Measurements from ENCODE around the gene PANX1. TPM values are rescaled to one million over a fixed set of nuclear protein-coding genes. Genes with fewer than 3 reads are reported as not detected.
A peak's percentile ranks its signal among the peaks of the same experiment; 100 is the strongest.

Gene PANX1
- total RNA-seq, 4 donors from 2014 or later = 9.0 to 20.1 (median 11.3) TPM

DNA sequence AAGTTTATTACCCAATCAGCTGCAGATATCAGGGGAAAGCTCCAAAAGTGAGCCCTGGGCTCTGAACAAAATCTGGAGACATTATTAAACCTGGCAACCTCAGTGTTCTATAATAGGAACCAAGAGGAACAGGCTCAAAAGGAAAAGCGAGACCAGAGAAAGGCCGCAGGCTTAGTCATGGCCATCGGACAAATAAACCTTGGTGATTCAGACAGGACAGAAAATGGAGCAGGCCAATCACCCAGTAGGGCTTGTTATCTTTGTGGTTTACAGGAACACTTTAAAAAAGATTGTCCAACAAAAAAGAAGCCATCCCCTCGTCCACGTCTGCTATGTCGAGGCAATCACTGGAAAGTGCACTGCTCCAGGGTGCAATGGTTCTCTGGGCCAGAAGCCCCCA is 7.7 kb upstream of the PANX1 start:
- no peaks in the 10 kb centered on the region for H3K36me3 ChIP-seq
- WGBS, 2 donors (ENCODE audit: low coverage in 1 of 2) = 91% methylated on average over 6 of the region's 6 CpGs; no CpG with 5 or more reads in 1 of the 2 donors
- H3K9me3 ChIP-seq = no peaks in the 10 kb centered on the region
- H3K27ac ChIP-seq = no peak overlapping the region
- H3K4me3 ChIP-seq = no peak overlapping the region
- no peaks in the 10 kb centered on the region for H3K4me1 ChIP-seq
- intact Hi-C loops (cut with DNase I; ENCODE audit: low total_unique reads) (no loop called here), in situ Hi-C loops (cut with MboI; ENCODE audit: low pct_ligation_motif_present in 1 of 4, low pct_unique_long_range_greater_than_20kb in 1 of 4, low sequenced_read_pairs in 3 of 4) (no loop called here)
- H3K27me3 ChIP-seq = no peaks in the 10 kb centered on the region
- TF ChIP-seq, protein P1, sequence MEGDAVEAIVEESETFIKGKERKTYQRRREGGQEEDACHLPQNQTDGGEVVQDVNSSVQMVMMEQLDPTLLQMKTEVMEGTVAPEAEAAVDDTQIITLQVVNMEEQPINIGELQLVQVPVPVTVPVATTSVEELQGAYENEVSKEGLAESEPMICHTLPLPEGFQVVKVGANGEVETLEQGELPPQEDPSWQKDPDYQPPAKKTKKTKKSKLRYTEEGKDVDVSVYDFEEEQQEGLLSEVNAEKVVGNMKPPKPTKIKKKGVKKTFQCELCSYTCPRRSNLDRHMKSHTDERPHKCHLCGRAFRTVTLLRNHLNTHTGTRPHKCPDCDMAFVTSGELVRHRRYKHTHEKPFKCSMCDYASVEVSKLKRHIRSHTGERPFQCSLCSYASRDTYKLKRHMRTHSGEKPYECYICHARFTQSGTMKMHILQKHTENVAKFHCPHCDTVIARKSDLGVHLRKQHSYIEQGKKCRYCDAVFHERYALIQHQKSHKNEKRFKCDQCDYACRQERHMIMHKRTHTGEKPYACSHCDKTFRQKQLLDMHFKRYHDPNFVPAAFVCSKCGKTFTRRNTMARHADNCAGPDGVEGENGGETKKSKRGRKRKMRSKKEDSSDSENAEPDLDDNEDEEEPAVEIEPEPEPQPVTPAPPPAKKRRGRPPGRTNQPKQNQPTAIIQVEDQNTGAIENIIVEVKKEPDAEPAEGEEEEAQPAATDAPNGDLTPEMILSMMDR (IDR thresholded peaks at IDR 0.05) = no peak
- TF ChIP-seq EP300 (IDR thresholded peaks at IDR 0.05; ENCODE audit: low read depth) (no peak), POLR2A (IDR thresholded peaks at IDR 0.05) (no peak), POLR2AphosphoS5 (IDR thresholded peaks at IDR 0.05) (no peak)
- no peak for DNase-seq

DNA sequence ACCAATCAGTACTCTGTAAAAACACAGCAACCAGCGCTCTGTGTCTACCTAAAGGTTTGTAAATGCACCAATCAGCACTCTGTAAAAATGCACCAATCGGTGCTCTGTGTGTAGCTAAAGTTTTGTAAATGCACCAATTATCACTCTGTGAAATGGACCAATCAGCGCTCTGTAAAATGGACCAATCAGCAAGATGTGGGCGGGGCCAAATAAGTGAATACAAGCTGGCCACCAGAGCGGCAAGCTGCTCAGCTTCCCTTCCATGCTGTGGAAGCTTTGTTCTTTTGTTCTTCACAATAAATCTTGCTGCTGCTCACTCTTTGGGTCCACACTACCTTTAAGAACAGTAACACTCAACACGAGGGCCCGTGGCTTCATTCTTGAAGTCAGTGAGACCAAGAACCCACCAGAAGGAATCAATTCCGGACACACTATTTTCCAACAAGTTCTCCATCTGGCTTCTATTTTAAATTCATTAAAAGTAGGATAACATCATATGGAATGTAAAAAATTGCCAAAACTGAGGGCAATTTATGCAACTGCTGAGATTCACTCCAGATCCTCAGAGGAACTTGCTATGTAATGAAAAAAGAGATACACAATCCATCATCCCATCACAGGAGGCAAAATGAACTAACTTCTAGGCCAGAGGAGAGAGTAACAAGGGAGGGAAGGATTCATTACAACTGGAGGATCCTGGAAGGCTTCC is 3.1 kb upstream of the PANX1 start:
- Histone ChIP-seq H3K4me1 (peaks cover 0 to 21% (median 16%) of the 10 kb centered on the region in 4 donors), H3K27ac (no peak overlapping the region), H3K27me3 (no peaks in the 10 kb centered on the region), H3K9me3 (no peaks in the 10 kb centered on the region), H3K4me3 (no peak overlapping the region), H3K36me3 (no peaks in the 10 kb centered on the region)
- intact Hi-C loops (cut with DNase I; ENCODE audit: low total_unique reads) (no loop called here), in situ Hi-C loops (cut with MboI; ENCODE audit: low pct_ligation_motif_present in 1 of 4, low pct_unique_long_range_greater_than_20kb in 1 of 4, low sequenced_read_pairs in 3 of 4) (no loop called here)
- DNase-seq = no peak
- WGBS, 2 donors (ENCODE audit: low coverage in 1 of 2) = 92 to 95% methylated on average over 3 to 8 of the region's 8 CpGs
- TF ChIP-seq, protein P1 (IDR thresholded peaks at IDR 0.05) = no peak
- TF ChIP-seq POLR2A (IDR thresholded peaks at IDR 0.05) = no peak
- no peak for TF ChIP-seq POLR2AphosphoS5 (IDR thresholded peaks at IDR 0.05)
- TF ChIP-seq EP300 (IDR thresholded peaks at IDR 0.05; ENCODE audit: low read depth) = no peak

- in situ Hi-C loops (cut with MboI; ENCODE audit: low pct_ligation_motif_present in 1 of 4, low pct_unique_long_range_greater_than_20kb in 1 of 4, low sequenced_read_pairs in 3 of 4) (no loop called here), intact Hi-C loops (cut with DNase I; ENCODE audit: low total_unique reads) (no loop called here)
- peak overlapping the region in 2 of 4 donors; percentile 82 to 87 for H3K4me3 ChIP-seq
- DNase-seq = no peak
- no peaks in the 10 kb centered on the region for H3K36me3 ChIP-seq
- no peak for TF ChIP-seq POLR2AphosphoS5 (IDR thresholded peaks at IDR 0.05)
- TF ChIP-seq EP300 (IDR thresholded peaks at IDR 0.05; ENCODE audit: low read depth) = no peak
- TF ChIP-seq, protein P1 (IDR thresholded peaks at IDR 0.05) = no peak
- H3K27ac ChIP-seq = peak overlapping the region; percentile 93 to 99 (median 96)
- H3K4me1 ChIP-seq = peaks cover 9 to 34% (median 28%) of the 10 kb centered on the region in 4 donors
- no peaks in the 10 kb centered on the region for H3K27me3 ChIP-seq
- no peaks in the 10 kb centered on the region for H3K9me3 ChIP-seq
These were observed 1.0 kb upstream of the PANX1 start for GRCh38 chr11:94127638-94128037.

GRCh38 chr11:94128291-94128745 is 323 bp upstream of the PANX1 start:
- Histone ChIP-seq H3K27me3 (no peaks in the 10 kb centered on the region), H3K4me3 (peak overlapping the region; percentile 77 to 87 (median 84)), H3K4me1 (peaks cover 9 to 34% (median 28%) of the 10 kb centered on the region in 4 donors), H3K9me3 (no peaks in the 10 kb centered on the region), H3K27ac (peak overlapping the region; percentile 93 to 99 (median 96)), H3K36me3 (no peaks in the 10 kb centered on the region)
- intact Hi-C loops (cut with DNase I; ENCODE audit: low total_unique reads) (no loop called here), in situ Hi-C loops (cut with MboI; ENCODE audit: low pct_ligation_motif_present in 1 of 4, low pct_unique_long_range_greater_than_20kb in 1 of 4, low sequenced_read_pairs in 3 of 4) (no loop called here)
- TF ChIP-seq, protein P1 (IDR thresholded peaks at IDR 0.05) = no peak
- TF ChIP-seq POLR2A (IDR thresholded peaks at IDR 0.05) (no peak), EP300 (IDR thresholded peaks at IDR 0.05; ENCODE audit: low read depth) (no peak), POLR2AphosphoS5 (IDR thresholded peaks at IDR 0.05) (no peak)
- WGBS, 2 donors (ENCODE audit: low coverage in 1 of 2) = 1% methylated on average over 19 of the region's 23 CpGs; no CpG with 5 or more reads in 1 of the 2 donors
- DNase-seq = peak; percentile 57

All from transverse colon (tissue), 4 donors.